NCI-H2196 treated with DMSO at 0.1 percent for 48 hours (cell line): ENCODE measurements around the gene NAGPA.
"Not testable (repeated sequence)": the region's sequence is repeated elsewhere in the genome, so short reads cannot be mapped to it uniquely, and the experiment has no call there.

ENCODE experiments used
- DNase-seq: peaks from one replicate; lab custom pipeline; 2025; ENCODE audit not compliant: unreplicated experiment; lab: John Stamatoyannopoulos, UW

The NAGPA gene

DNA sequence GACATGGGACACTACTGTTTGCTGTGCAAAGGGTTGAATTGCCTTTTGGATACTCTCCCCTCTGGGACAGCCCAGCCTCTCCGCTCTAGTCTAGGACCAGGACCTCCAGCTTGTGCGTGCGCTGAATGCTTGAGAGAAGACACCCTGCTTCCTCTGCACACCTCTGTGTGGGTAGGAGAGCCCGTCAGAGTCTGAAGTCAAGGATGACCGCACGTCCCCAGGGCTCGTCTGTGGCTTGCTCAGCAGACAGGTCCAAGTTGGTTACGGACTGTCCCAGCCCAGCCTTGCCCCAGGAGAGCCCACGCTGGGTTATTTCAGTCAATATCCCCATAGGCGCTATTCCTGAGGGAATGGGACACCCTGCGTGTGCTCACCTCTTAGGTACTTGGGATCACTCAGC, 28.3 kb upstream of the NAGPA start:
- DNase-seq, result no peak

DNA sequence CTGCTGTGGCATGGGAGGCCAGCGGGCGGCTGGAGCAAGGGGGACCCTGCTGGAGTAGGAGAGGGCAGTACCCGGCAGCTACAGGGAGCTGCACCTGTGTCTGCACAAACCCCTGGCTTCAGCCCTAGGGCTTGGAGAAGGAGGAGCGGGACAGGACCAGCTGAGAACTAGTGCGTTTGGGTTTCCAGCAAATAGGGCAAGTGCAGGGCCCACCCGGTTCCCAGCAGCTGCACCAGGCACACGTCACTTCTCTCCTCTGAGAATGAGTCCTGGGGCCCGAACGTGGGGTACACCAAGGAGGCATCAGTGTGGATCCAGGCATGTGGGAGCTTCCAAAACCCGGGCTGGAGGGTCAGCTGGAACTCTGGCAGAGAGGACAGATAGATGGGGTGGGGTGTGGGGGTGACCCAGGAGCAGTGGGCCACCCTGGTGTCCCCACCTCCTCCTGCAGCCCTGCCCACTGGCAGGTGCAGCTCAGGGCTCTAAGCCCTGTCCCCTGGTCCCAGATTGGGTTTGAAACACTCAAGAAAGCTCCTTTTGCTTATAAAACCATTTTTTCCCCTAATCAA, 26.4 kb upstream of the NAGPA start:
- DNase-seq, result no peak

DNA sequence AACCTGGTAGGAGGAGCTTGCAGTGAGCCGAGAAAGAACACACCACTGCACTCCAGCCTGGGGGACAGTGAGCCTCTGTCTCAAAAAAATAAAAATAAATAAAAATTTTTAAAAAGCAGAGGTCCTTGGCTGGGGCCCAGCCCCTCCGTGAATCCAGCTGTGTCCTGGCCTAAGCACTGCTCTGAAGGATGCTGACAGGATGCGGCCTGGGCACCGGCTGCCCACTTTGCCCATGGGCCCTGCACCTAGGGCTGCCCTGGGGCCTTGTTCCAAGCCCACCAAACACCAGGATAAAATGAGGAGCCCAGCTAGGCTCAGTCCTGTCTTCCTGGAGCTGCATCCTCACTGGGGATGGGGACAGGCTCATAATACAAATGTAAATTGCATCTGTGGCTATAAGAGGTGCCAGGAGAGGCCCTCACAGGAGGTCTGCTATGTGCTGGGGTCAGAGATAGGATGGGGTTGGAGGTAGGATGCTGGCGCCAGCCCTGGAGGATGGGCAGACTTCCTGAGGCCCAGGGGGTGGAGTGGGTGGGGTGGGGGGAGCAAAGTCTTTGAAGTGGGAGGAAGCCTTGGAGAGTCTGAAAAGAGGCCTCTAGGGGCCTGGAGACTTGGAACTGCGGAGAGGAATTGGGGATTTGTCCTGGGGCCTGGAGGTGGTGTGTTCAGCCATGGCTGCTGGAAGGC, 25.8 kb upstream of the NAGPA start:
- no peak for DNase-seq

DNA sequence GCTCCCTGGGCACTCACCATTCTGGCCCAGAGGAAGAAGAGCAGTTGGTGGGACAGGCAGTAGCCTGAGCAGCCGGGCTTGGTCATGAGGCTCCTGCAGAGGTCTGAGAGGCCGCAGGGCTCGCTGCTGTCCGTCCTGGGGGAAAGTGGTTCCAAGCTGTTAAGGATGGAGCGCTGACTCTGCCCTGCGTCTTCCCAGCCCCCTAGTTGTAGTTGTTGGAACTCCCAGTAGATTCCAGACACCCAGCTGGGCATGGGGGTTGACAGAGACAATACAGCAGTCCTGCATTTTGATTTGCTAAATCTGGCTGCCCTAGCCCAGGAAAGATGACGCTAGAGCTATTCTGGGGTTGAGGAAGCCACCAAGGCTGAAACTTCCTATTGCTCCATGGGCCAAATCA, 24.7 kb upstream of the NAGPA start:
- DNase-seq, result no peak

DNA sequence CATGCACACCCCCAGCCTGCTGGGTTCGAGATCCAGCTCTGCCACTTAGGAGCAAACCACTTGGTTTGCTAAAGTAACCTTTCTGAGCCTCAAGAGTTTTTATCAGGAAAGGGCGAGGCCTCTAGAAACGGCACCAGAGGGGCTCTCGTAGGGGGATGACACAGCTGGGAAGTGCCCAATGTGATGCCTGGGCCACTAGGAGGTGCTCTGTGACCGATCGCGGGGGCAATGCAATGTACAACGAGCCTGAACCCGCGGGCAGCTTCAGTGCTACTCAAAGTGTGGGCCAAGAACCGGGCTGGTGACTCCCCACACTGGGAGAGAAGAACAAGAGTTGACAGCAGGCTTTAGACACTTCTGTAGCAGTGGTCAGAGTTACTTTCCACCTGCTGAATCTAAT, 22.6 kb upstream of the NAGPA start:
- DNase-seq, result no peak

DNA sequence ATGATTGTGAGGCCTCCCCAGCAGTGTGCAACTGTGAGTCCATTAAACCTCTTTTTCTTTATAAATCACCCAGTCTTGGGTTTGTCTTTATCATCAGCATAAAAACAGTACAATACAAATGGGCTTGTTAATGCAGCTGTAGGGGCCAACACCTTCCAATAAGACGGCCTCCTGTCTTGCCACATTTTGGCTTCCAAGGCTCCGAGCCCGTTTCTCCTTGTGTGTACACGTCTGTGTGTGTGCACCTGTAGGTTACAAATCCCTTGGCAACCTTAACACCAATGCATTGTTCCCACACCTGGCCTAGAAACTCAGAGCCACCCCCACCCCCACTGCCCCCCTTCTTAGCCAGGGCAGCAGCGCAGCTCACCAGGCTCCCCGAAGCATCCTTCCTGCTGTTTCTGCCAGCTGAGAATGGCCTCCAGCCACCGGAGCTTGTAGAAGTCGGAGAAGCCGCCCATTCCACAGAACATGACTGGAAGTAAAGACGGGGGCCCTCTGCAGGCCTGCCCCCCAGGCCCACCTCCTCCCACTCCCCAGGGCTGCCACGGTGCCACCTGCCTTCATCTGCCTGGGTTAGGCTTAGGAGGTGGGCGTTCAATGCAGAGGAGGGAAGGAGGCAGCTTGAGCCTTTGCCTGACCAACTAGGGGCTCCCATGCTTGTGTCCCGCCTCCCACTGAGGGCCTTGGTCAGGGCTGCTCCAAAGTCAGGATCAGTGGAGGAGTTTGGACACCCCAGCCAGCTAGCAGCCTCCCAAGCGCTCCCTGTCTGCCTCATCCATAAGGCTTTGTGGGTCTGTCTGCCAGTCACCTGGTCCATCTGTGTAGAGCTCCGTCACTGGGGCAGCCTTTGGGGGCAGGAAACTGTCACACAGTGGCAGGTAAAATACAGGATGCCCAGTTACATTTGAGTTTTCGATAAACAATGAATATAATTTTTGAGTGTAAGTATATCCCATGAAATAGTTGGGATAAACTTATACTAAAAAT, 21.4 kb upstream of the NAGPA start:
- DNase-seq, result no peak

DNA sequence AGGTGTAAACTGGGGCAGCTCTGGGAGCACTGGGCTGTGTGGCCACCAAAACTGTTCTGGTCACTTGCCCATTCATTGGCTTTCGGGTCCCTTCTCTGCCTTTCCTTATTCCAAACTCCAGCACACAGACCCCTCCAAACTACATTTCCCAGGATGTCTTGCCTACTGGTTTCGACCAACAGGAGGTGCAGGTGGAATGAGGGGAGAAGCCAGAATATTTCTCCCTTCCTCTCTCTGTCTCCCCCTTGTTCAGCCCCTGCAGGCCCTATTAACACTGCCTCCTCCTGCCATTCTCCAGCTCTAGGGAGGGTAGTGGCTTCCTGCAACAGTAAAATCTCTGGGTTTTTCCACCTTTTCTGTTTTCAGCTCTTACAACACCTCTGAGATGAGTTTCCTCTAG, 13.2 kb upstream of the NAGPA start:
- DNase-seq, result no peak

DNA sequence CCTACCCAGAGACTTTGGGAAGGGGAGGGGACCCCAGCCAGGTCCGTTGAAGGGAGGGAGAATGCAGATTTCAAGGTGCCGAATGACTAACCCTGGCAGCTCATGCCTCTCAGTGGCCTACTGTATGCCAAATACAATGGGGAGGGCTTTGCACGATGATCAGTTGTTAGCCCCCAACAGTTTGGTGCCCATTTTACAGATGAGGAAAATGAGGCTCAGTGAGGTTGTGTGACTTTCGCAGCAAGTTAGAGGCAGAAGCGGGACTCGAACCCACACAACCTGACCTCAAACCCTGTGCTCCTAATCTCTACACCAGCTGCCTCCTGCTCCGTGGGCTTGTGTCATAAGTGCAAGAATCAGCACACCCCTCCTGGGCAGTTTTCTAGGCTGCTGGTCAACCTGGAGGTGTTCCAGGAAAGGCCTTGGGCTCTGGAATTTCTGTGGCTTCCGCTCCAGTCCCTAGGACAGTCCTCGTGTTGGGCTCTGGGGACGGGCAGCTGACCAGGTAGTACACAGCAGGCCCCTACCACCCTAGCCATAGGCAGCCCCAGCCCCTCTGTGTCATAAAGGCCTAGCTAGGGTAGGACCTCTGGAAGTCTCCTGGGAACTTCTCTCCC, 11.9 kb upstream of the NAGPA start:
- no peak for DNase-seq

DNA sequence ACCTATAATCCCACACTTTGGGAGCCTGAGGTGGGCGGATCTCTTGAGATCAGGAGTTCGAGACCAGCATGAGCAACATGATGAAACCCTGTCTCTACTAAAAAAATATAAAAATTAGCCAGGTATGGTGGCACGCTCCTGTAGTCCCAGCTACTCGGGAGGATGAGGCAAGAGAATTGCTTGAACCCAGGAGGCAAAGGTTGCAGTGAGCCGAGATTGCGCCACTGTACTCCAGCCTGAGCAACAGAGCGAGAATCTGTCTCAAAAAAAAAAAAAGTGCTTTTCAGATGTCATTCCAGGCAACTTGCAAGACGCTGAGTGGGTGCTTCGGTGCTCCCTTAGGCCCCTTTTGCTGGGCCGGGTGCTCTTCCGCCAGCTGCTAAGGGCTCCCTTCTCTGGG, 10.8 kb upstream of the NAGPA start:
- DNase-seq, result not testable (repeated sequence)

DNA sequence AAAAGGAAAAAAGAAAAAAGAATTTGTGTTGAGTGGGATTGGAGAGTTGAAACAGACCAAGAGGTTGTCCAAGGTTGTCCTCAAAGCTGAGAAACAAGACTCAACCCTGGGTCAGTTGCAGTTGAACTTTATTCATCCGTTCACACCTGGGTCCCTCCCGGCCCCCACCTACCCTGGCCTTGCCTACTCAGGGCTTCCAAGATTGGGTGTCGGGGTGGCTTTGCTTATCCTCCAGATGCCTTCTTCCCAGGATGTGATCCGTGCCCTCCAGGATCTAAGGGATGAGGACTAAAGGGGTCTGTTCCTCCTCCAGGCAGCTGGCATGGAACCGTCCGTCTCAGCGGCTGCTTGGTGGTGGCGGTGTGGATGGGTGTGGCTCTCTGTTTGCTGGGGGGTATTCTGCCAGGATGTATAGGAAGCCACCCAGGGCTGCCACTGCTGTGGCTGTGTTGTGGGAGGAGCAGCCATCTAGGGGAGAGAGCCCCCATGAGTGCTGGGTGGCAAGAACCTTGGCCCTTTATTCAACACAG, 10.3 kb upstream of the NAGPA start:
- DNase-seq, result no peak

DNA sequence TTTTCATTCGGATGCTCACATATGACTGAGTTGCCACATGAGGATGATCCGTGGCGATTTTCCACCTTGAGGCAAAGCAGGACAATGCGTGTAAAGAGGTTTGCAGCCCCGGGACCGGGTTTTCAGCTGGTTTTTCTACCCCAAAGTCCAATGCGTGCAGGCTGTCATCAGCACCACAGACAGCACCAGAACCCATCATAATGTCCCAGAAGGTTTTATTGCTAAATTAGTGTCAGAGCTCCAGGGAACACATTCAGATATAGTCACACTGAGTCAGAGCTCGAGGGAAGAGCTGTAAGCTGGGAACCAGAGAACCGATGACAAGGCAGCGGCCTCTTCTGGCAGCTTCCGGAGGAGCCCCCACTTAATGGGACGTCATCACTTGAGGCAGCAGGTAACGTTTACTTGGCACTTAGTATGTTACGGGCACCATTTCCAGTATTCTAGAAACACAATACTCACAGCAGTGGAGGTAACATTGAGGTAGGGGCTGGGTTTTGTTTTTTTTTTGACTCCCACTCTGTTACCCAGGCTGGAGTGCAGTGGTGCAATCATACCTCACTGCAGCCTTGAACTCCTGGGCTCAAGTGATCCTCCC, 8.9 kb upstream of the NAGPA start:
- no peak for DNase-seq

DNA sequence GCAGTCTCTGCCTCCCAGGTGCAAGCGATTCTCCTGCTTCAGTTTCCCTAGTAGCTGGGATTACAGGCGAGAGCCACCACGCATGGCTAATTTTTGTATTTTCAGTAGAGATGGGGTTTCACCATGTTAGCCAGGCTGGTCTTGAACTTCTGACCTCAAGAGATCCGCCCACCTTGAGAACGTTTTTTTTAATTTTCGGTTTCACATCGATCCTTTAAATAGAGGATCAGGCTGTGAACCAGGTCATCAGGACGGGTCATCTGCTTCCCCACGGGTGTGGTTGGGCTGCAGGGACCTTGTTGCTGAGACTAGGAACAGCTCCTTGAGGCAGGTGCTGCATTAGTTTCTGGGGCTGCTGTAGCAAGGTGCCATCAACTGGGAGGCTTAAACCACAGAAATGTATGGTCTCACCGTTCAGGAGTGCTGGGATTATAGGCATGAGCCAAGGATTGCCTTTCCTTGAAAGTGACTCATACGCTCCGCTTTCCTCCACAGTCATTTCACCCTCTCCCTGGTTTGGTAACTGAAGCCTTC, 7.9 kb upstream of the NAGPA start:
- DNase-seq, result no peak

DNA sequence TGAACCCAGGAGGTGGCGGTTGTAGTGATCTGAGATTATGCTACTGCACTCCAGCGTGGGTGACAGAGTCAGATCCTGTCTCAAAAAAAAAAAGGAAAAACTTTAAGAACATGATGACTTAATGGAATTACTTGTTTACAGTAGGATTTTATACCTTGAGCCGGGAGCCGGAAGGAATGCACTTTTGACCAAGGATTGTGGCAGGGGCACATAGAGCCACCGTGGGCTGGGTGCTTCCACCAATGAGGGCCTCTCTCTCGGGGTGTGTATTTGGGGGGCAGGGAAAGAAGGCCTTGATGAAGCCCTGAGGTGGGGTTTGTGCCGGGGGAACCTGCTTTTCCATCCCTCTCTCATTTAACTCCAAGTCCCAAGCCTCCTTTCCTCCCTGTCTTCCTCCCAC, 6.7 kb upstream of the NAGPA start:
- no peak for DNase-seq

DNA sequence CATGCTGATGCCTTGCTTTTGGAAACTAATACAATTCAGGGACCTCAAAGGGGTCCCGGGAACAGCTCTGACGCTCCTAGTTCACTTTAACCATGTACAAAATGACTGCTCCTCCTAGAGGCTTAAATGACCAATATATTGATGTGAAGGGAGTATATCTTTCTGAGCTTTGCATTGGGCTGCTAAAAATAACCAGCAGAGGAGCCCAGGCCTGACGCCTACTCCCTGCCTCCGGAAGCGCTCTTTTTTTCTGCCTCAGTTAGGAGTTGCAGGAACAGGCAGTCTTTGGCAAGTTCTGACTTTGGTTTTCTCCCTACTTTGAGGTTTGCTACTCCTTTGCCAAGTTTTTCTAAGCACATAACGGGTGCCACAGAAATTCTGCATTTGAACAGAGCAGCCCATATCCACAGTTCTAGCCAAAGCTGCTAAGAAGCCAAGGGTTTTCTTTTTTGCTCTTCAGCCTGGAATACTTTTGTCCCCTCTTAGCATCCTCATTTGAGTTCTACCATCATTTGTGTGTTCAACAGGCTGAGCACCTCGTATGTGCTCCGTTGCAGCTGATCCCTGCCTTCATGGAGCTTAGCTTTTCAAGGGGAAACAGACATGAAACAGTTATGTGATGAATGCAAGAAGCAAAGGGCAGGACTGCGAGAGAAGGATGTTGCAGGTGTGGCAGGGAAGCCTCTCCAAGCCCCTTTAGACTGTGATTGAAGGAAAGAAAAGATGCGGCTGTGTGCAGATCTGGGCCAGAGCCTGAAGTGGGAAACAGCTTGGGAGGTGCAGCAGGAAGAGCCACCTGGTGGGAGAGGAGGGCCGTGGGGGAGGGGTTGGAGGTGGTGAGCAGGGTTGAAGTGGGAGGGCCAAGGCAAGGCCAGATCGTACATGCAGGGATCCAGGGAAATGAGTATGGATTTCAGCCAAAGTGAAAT, 2.8 kb upstream of the NAGPA start:
- DNase-seq, result no peak

DNA sequence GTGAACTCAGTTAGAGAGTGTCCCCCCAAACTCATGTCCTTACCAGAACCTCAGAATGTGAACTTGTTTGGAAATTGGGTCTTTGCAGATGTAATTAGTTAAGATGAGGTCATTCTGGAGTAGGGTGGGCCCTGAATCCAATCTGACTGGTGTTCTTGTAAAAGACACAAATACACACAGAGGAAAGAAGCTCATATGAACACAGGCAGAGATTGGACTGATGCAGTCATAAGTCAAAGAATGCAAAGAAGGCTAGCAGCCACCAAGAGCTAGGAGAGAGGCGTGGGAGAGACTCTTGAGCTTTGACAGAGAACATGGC, 2.1 kb upstream of the NAGPA start:
- DNase-seq, result no peak

DNA sequence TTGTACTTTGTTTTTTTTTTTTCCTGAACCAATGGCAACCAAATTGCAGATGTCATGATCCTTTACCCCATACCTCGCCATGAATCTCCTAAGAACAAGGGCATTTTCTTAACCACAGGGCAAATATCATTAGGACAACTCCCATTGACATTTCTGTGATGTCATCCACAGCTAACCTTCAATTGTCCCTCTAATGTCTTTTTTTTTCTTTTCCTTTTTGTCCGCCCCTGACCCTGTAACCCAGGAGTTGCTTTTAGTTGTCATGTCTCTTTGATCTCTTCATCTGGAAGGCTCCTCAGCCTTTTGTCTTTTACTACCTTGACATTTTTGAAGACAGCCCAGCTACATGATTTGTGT, 410 bp upstream of the NAGPA start:
- DNase-seq, result no peak

DNA sequence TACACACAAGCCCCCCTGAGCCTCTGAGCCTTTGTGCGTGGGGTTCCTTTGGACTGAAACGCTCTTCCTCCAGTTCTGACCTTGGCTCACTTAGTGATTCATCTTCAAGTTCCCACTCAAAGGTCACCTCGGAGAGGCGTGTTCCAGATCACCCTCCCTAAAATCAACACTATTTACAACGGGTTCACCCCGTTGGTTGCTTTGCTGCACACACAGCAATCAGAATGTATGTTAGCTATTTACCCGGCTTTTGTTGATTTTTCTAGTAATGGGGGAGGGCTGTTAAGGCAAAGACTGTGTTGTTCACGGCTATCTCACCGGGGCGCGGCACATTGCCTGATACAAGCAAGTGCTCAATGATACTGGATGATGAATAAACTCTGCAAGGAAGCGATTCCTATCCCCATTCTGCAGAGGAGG, 977 bp downstream of the NAGPA start:
- DNase-seq, result no peak

DNA sequence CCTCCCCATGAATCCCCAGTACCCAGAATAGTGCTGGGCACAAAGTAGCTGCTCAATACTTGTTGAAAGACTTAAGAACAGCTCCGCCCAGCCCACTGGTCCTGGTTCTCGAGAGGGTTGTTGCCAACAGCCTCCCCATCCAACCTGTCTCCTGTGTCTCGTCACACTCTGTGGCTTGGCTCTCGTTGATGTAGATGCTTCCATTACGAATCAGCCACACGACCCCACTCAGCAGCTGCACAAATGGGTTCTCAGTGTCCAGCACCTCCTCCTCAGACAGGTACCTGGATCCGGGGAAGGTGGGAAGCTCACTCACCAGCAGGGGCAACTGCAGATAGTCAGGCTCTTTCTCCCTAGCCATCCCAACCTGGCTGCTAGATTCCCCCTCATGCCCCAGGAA, 2.1 kb downstream of the NAGPA start:
- no peak for DNase-seq

DNA sequence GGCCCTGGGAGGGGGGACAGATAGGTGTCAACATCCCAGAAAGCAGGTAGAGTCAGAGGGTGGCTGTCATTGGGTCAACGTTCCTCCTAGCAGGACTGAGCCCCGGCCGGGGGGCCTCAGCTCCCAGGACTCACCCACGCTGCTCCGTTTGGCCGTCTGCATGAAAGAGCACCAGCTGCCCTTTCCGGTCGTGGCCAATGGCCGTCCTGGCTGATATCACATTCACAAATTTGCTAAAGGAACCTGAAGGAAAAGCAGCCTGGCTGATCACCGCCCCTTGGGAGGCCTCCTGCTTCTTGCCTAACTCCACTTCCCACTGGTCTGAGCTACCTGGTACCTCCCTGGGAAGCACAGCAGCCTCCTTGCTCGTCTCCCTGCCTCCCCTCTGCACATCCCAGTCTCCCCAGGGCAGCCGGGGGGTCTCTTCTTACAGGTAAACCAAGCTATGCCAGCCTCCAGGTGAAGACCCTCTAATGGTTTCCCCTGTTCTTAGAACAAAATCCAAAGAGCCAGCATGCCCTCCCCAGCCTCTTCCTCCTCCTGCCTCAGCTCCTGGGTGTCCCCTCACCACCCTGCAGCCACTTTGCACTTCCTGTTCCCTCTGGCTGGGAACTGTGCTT, 3.4 kb downstream of the NAGPA start:
- DNase-seq, result no peak
